ENCODE measurements around the gene MAP3K3.
A peak's percentile ranks its signal among the peaks of the same experiment; 100 is the strongest.

The MAP3K3 gene

DNA sequence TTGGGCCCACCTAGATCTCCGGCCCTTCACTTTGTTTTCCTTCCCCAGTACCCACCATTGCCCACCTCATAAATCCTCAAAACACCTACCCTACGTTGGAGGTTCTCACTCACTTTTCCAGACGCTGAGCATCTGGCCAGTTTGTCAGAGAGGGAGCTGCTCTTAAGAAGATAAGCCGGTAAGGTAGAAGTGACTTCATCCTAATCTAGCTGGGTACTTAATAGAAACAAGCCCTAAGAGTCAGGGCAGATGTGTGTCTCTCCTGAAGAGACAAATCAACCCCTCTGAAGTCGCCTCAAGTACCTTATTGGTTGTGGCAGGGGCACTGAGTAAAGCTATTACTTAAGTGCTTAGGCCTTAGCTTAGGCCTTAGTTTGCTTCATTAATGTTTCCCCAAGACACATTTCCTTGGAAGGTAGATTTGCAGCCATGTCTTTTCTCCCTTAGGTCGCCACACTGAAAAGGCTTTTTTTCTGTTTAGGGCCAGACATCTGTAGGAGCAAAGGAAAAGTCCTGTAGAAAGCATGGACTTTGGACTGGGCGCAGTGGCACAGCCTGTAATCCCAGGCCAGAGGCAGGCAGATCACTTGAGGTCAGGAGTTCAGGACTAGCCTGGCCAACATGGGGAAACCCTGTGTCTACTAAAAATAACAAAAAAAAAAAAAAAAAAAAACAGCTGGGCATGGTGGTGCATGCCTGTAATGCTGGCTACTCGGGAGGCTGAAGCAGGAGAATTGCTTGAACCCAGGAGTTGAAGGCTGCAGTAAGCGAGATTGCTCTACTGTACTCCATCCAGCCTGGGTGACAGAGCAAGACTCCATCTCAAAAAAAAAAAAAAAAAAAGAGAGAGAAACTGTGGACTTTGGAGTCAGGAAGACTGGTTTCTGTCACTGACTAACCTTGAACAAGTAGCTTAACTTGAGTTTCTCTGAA lies 20.5 kb upstream of the MAP3K3 start:
- H3K36me3 ChIP-seq (ENCODE audit: low read length): no peaks in the 10 kb centered on the region
- peak overlapping the region; percentile 84 for H2AFZ ChIP-seq (ENCODE audit: low read depth, low read length, severe bottlenecking)
- no peak for TF ChIP-seq EZH2phosphoT487 (conservative IDR thresholded peaks at IDR 0.05; ENCODE audit: low read length)
- TF ChIP-seq, protein P1, sequence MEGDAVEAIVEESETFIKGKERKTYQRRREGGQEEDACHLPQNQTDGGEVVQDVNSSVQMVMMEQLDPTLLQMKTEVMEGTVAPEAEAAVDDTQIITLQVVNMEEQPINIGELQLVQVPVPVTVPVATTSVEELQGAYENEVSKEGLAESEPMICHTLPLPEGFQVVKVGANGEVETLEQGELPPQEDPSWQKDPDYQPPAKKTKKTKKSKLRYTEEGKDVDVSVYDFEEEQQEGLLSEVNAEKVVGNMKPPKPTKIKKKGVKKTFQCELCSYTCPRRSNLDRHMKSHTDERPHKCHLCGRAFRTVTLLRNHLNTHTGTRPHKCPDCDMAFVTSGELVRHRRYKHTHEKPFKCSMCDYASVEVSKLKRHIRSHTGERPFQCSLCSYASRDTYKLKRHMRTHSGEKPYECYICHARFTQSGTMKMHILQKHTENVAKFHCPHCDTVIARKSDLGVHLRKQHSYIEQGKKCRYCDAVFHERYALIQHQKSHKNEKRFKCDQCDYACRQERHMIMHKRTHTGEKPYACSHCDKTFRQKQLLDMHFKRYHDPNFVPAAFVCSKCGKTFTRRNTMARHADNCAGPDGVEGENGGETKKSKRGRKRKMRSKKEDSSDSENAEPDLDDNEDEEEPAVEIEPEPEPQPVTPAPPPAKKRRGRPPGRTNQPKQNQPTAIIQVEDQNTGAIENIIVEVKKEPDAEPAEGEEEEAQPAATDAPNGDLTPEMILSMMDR (IDR thresholded peaks at IDR 0.05; ENCODE audit: insufficient read depth, low read length, poor library complexity, severe bottlenecking): no peak
- peaks cover 14% of the 10 kb centered on the region; the same call in 1 of the 2 replicates for H3K79me2 ChIP-seq (ENCODE audit: insufficient read depth, low read length)
- no peaks in the 10 kb centered on the region for H3F3A ChIP-seq (ENCODE audit: insufficient read depth)
- no peak overlapping the region for H3K27ac ChIP-seq (ENCODE audit: low read depth, low read length)
- peak overlapping the region; percentile 76 for H3K4me3 ChIP-seq (ENCODE audit: insufficient read depth, low read length, poor library complexity, severe bottlenecking)
- no peaks in the 10 kb centered on the region for H3K9me2 ChIP-seq (replicated peaks; ENCODE audit: insufficient read depth, low read length)
- H3K9me3 ChIP-seq (ENCODE audit: insufficient read depth, low read length): no peaks in the 10 kb centered on the region
- no peaks in the 10 kb centered on the region for H3K27me3 ChIP-seq (ENCODE audit: low read length)
- H4K20me1 ChIP-seq (ENCODE audit: low read depth, low read length): no peaks in the 10 kb centered on the region
- H3K9ac ChIP-seq (ENCODE audit: low read length): peak overlapping the region; percentile 75
- peak overlapping the region; percentile 67 for H3K4me2 ChIP-seq (ENCODE audit: low read depth, low read length, poor library complexity, severe bottlenecking)

GRCh38 chr17:63609816-63610573 lies 12.2 kb upstream of the MAP3K3 start:
- Histone ChIP-seq H3K4me2 (ENCODE audit: low read depth, low read length, poor library complexity, severe bottlenecking) (no peak overlapping the region), H3F3A (ENCODE audit: insufficient read depth) (no peaks in the 10 kb centered on the region), H3K79me2 (ENCODE audit: insufficient read depth, low read length) (no peaks in the 10 kb centered on the region), H3K9me2 (replicated peaks; ENCODE audit: insufficient read depth, low read length) (no peaks in the 10 kb centered on the region), H3K9ac (ENCODE audit: low read length) (no peak overlapping the region), H4K20me1 (ENCODE audit: low read depth, low read length) (no peaks in the 10 kb centered on the region), H3K4me3 (ENCODE audit: insufficient read depth, low read length, poor library complexity, severe bottlenecking) (no peak overlapping the region), H3K27ac (ENCODE audit: low read depth, low read length) (no peak overlapping the region), H3K9me3 (ENCODE audit: insufficient read depth, low read length) (no peaks in the 10 kb centered on the region), H3K36me3 (ENCODE audit: low read length) (peaks cover 5% of the 10 kb centered on the region; the same call in 1 of the 2 replicates), H2AFZ (ENCODE audit: low read depth, low read length, severe bottlenecking) (no peak overlapping the region), H3K27me3 (ENCODE audit: low read length) (no peaks in the 10 kb centered on the region)
- TF ChIP-seq, protein P1 (IDR thresholded peaks at IDR 0.05; ENCODE audit: insufficient read depth, low read length, poor library complexity, severe bottlenecking): no peak
- no peak for TF ChIP-seq EZH2phosphoT487 (conservative IDR thresholded peaks at IDR 0.05; ENCODE audit: low read length)

GRCh38 chr17:63610854-63611253 lies 11.4 kb upstream of the MAP3K3 start:
- peaks cover 5% of the 10 kb centered on the region; the same call in 1 of the 2 replicates for H3K36me3 ChIP-seq (ENCODE audit: low read length)
- H3K9me2 ChIP-seq (replicated peaks; ENCODE audit: insufficient read depth, low read length): no peaks in the 10 kb centered on the region
- H3F3A ChIP-seq (ENCODE audit: insufficient read depth): no peaks in the 10 kb centered on the region
- H3K27me3 ChIP-seq (ENCODE audit: low read length): no peaks in the 10 kb centered on the region
- TF ChIP-seq, protein P1 (IDR thresholded peaks at IDR 0.05; ENCODE audit: insufficient read depth, low read length, poor library complexity, severe bottlenecking): no peak
- no peak for TF ChIP-seq EZH2phosphoT487 (conservative IDR thresholded peaks at IDR 0.05; ENCODE audit: low read length)
- H3K4me2 ChIP-seq (ENCODE audit: low read depth, low read length, poor library complexity, severe bottlenecking): no peak overlapping the region
- no peaks in the 10 kb centered on the region for H4K20me1 ChIP-seq (ENCODE audit: low read depth, low read length)
- H3K9ac ChIP-seq (ENCODE audit: low read length): no peak overlapping the region
- H3K79me2 ChIP-seq (ENCODE audit: insufficient read depth, low read length): no peaks in the 10 kb centered on the region
- no peaks in the 10 kb centered on the region for H3K9me3 ChIP-seq (ENCODE audit: insufficient read depth, low read length)
- no peak overlapping the region for H3K27ac ChIP-seq (ENCODE audit: low read depth, low read length)
- H3K4me3 ChIP-seq (ENCODE audit: insufficient read depth, low read length, poor library complexity, severe bottlenecking): no peak overlapping the region
- no peak overlapping the region for H2AFZ ChIP-seq (ENCODE audit: low read depth, low read length, severe bottlenecking)
